Suppressor macrophage (primary cell): Measurements from ENCODE around the gene RNF157.

Experiments
- DNase-seq, 4 experiments: peaks; one replicate each; pipeline ENCODE4 v3.0.0-alpha.2; 2020 to 2022

RNF157 gene

DNA sequence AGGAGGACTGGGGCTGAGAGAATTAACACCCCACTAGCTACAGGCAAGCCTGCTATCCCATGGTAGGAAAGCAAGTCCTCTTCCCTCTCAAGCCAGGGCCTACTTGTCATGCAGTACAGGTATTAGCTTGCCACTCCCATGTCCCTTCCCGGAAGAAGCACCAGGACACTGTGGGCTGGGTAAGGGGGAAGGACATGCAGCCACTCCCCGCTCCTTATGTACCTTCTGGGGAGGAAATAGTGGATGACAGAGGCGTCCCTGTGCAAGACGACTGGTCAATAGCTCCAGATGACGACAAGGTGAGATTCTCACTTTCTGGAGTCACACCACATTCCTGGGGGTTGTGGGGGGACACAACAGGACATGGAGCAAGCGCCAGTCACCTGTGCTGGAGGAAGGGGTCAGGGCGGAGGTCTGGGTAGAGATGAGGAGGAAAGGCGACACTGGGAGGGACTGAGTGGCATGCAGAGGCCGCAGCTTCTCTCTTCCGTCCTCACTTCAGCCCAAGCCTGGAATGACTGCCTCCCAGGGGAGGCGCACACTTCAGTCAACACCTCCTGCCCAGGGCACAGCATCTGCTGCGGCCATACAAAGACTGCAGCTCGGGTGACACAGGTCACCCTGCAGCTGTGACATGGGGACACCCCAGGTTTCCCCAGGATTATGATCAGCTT is 84.2 kb downstream of the RNF157 start:
- DNase-seq, result no peak

DNA sequence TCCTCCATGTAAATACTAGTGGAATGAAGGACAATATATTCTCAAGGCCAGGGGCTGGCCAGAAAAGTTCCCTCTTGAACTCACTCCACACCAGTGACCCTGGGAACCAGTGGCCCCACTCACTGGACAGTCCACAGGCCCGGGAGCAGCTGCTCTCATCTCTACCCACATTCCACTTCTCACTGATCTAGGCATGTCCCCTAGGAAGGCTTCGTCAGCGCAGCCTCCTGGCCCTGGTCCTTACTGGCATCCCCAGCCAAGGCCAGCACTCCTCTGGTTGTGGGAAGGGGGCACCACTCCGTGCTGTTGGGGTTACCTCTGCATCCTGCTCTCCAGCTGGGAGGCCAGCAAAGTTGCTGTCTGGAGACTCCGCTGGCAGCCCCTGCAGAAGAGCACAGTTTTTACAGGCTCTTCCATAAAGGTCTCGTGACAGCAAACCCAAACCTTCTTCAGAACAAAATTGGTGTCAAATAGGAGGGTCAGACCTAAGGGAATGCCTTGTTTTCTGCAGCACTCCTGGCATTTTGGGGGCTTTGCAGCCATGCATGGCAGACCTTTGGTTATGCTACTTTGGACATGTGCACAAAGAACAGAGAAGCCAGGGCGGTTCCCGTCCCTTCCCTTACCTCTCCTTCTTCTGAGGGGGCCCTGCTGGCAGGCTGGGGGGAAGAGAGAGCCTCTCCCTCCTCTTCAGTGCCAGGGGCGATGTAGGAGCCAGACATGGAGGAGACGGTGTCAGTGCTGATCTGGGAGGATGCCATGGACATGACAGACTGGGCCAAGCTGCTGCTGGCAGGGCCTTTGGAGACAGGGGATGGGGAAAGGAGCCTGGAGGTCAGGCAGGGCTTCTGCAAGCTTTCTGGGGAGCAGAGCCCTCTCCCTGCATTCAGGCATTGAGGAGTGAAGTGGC is 85.1 kb downstream of the RNF157 start:
- DNase-seq, result no peak

DNA sequence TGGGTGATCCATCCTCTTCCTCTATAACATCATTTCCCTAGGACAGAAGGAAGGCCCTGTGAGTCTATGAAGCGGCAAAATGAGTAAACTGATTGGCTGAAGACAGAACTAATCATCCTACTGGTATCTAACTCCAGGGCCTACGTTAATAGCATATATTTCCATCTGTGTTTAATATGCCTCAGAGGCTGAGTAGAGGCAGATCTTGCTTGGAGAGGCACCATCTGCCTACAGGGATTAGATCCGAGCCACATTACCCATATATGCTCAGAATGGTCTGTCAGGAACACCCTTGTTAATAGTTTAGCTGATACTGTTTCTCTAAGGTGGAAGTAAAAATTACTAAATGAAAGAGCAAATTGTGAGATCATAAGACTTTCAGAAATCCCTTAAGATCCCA is 86.0 kb downstream of the RNF157 start:
- DNase-seq, result no peak

DNA sequence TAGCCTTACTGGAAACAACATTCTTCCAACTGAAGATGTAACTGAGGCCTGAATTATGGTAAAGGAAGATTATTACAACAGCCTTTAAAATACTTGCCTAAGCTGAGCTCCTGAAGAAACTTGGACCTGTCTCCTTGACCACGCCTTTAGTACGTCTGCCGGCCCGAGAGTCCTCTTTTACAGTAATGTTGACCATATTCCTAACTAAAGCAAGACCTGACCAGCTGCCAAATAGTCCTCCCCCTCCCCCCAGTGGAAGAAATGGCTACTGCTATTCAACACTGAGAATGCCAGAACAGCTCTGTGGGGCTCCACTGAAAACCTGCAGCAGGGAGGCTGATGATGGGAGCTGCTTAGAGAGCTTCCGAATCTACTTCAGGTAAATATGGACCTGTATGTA is 86.7 kb downstream of the RNF157 start:
- DNase-seq, result no peak

DNA sequence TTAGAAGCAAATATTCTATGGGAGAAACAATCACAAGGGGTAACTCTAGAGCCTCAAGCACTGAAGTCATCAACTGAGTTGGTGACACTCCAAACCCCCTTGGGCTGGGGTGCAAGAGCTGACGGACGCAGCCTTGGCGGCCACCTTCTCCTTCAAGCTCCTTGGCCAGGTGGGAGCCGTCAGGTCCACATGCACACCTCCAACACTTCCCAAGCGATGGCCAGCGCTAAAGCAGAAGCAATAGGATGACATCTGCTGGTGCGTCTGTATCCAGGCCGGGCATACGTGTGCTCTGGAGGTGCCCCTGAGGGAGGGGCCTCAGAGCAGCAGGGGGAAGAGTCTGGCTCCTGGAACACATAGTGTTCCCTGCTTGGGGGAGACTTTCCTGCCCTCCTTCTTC is 87.1 kb downstream of the RNF157 start:
- no peak for DNase-seq

DNA sequence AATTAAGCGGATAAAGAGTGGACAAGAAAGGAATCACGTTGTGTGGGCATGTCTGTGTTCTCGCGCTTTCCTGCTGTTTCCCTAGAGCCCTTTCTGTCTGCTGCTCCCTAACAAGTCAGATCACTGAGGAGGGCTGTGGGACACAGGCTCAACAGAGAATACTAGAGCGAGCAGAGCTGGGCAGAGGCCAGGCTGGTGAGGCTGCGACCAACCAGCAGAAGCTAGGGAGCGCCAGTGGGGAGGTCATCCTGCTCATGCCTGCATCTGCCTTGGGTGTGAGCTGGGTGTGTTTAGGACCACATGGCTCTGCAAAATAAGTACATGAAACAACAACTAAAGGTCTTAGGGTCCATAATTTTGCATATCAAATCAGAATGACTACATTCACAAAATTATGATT is 87.7 kb downstream of the RNF157 start:
- no peak for DNase-seq

DNA sequence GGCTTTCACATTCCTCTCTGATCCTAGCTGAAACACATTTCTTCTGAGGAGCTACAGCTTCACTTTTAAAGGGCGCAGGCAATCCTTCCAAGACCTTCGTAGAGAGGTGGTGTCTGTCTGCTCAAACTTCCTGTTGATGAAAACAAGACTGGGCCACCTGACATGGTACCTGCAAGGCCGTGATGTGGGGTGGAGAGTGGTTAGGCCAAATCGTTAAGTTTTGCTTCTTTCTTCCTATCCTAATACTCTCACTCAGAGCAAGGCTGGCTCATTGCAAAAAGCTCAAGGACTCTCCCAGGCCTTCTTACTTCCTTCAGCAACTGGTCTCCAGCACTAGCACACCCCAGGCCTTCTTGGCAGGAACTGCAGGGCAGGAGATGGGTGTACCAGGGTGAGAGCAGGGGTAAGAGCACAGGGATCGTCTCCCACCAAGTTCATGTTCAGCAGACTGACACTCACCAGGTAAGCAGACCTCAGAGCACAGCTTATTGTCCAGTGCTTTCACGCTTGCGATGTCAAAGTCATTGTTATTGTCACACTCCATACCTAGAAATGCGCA is 88.3 kb downstream of the RNF157 start:
- no peak for DNase-seq

DNA sequence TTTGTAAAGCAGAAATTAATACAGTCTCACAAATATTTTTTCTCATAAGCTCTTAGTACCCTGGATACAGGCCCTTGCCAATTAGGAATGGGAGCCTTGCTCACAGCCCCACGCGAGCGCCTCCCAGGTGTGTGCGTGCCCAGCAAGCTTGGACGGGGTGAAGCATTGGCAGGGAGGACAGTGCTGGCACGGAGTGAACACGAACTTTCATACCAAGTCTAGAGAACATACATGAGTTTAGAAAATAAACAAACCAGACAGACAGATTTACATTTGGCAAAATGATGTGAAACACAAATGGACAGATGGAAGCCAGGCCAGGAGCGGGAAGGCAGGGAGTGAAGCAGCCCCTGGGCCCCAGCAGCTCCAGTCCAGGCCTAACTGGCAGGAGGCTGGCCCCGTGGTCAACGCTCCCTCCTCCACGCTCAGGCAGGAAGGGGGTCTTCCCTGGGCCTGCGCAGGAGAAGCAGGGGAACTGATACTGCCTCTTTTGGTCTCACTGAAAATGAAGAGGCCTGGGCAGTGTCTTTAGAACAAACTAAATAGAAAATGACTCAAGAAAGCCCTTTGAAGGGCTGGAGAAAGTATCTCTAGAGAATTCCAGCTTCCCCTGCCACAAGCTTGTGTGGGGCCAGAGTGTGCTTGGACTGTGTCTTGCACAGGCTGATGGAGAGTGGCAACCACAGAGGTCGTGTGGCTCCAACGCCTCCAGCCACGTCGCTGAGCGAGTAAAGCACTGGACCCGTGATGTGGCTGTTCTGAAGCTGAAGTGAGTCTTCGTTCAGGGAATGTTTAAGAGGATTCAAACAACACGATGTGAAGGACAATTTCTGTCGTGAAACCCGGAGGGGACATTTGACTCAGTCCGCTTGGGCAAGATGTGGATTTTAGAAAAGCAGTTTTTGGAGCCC is 89.3 kb downstream of the RNF157 start:
- DNase-seq, result no peak

DNA sequence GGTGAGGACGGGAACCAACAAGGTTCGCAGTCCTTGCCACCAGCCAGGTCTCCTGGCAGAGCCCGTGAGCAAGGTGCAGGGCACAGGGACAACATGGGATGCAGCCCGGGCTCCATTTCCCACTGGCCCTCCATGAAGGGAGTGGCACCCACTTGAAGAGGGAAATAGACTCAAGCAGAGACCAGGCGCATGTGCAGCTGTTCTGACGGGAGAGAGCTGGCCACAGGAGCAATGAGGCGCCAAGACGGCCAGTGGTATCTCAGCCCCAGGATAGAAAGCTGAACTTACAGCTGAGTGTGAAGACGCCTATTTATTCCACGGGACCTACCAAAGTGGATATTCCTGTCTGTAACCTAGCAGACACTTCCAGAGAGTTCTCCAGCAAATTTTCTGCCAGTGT is 91.1 kb downstream of the RNF157 start:
- no peak for DNase-seq

DNA sequence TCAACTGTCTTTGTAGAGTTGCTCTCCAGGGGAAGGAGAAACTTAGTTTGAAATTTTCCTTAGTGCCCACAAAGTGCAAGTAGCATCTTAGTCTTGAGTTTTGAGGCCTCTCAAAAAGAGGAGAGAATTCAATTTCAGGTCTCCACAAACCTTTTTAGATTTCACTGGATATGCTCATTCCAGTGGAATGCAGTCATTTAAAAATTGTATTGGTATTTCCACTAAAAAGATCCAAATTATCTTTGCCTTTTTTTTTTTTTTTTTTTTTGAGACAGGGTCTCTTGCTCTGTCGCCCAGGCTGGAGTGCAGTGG is 92.3 kb downstream of the RNF157 start:
- no peak for DNase-seq

DNA sequence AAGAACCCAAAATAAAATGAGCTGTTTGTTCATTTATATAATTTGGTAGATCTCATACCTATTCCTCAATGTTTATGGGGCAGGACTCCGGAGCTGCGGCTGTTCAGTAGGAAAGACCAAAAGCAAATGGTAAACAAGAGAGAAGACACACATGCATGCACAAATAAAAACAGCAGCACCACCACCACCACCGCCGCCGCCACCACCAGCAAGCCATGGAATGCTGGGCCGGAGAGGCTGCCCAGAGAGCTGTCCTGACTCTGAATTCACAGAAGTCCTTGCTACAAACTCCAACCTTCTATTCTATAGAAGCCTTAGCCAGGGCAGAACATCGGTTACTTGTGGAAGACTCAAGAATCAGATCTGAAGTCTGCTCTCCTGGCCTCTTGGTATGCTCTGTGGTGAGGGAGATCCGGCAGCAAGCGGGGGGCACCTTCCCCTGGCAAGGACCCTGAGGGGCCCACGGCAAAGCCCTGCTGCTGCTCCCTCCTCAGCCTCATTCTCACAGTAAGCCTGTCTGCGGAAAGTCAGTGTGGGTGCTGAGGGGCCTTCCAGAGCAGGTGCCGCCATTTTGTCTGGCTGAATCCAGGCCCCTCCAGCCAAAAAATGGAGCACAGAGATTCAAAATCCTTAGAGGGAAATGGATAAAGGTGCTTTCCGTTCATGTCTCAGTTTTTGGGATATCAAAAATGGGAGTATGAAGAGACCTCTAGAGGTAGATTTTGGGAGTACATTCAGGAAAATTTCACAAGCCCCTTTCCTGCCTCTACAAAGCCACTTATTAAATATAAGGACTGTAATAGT is 92.9 kb downstream of the RNF157 start:
- DNase-seq, result peak in 2 of 4 experiments; percentile 26 to 37

DNA sequence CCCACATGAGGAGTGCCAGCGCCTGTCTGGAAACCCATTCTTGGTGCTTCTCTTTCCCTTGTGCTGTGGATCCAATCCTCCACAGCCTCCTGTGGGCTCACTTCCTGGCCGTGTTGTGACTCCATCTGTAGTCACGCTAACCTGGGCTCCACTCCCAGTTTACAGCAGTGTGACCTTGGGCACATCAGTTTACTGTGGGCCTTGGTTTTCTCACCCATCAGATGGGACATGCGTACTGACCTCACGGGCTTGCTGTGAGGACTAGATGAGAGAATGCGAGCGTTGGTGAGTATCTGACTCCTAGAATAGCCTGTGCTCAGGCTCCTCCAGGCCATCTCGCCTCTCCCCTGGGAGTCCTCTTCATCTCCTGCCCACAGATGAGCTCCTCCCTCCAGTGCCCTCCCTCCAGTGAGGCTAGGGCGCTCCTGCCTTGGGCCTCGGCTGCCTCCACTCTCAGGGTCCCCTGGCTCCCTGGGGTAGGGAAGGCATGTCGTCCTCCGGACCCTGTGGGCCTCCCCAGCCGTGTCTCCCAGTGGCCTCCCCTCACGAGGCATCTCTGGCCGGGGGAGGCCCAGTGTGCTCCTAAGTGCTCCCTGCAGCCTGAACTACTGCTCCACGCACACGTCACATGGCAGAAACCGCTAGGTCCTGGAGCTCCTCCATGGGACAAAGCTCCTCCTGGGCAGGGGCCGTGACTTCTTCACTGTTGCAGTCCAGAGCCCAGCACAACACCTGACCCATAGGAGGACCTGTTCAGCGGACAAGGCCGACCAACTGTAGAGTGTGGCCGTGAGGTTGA is 94.0 kb downstream of the RNF157 start:
- no peak for DNase-seq

DNA sequence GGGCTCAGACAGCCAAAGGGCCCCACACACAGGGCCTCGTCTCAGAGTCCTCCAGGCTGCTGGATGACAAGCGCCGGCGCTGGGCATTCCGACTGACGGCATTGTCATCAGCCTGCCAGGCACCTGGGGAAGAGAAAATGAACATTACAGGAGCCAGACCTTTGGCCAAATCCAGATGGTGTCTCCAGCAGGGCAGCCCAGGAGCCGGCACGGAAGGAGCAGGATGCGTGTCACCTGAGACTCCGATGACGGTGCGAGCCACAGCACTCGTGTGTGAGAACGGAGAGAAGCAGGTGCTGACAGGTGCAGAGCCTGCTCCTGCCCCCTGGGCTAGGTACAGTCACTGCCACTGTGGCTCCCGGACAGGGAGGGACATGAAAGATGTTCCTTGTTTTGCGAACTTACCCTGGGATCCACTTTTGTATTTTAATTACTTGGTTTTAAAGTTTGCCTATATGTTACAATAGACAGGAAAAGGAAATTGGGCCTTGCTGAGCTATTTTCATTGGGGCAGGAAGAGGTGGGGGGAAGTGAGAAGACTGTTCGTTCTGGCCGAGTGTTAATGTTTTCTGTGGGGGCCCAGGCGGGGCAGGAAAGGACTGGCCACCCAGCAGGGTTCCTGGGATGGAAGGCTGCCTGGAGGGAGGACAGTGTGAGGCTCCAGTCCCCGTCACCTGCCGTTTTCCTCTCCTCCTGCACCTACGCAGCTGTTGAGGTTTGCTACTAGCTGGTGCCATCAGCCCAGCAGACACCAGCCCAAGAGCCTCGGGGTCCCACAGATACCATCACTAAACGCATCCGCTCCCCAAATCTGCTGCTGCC is 94.9 kb downstream of the RNF157 start:
- peak in 2 of 4 experiments; percentile 17 to 37 for DNase-seq

DNA sequence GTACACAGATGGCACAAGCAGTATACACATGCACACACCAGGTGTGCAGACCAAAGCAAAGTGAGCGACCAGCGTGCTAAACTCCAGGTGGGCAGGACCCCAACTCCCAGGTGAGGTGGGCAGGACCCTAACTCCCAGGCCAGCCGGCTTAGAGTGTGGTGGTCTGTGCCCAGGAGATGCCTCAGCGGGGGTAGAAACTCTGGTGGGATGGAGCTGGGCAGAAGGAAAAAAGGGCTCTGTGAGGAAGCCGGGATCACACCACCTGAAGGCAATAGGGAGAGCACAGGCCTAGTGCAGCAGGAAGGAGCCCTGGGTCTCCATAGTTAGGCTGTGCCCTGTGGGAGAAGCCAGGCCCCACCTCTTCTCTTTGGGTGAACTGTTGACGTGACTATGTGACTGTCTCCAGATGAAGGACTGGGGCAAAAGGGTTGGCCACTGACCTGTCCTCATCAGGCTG is 97.7 kb downstream of the RNF157 start:
- no peak for DNase-seq

DNA sequence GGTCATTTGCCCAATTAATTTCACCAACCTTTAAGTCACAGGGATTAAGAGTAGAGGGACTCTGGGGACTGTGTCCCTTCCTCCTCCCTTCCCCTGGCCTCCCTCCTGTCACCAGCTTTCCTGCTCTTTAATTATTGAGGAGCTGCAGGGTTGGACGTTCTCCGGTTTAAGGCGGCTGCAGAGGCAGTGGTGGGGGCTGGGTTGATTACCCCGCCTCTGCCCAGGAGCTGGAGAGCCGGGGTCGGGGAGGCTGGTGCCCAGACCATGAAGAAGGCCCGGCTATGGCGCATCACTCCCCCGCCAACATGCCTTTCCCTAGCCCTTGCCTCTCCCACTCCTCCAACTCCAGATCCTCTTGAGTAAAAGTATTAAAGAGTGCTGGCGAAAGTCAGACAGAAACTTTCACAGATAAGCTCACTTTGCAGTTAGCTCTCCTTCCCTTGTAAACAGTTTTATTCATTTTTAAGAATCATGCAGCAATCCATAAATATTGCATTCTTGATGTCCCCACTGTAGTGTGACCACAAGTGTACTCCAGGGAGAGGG is 98.2 kb downstream of the RNF157 start:
- no peak for DNase-seq

DNA sequence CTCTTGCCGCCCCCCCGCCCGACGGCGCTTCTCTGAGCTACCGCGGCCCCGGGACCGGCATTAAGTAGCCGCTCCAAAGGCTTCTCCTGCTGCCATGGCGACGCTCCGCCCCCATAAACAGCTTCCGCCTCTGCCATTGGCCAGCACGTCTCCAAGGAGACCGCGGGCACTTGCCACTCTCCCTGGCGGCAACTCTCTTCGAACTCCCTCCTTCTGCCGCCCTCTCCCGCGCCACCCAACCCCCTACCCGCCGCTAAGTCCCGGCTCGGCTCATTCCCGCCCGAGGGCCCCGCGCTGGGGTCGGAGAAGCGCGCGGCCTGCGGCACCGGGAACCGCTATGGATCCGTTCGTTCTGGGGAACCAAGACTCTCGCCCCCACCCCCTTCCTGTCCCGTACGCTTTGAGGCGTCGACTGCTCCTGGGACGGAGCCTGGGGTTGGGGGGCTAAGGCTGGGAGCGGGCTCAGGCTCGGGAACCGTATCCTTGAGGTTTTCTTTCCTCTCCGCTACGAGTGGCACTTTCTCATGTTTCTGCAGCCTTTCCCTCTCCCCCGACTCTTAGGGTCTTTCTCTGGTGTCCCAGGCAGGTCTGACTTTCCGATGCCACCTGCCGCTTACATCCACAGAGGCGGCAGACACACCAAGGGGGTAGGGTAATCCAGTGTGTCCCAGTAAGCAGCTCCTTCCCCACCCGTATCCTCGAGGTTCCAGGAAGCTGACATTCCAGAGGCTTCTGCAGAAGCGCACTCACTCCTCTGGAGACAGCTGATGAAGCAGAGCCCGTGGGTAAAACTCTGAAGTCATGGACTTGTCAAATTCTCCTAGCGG is 98.9 kb downstream of the RNF157 start, which contains the start of gene FOXJ1:
TSS of gene FOXJ1 (minus strand) at position 34 of the 827 bp plus-strand sequence. CDS start 850 bp downstream, outside the sequence.
- peak; percentile 91 to 93 (median 92) for DNase-seq

DNA sequence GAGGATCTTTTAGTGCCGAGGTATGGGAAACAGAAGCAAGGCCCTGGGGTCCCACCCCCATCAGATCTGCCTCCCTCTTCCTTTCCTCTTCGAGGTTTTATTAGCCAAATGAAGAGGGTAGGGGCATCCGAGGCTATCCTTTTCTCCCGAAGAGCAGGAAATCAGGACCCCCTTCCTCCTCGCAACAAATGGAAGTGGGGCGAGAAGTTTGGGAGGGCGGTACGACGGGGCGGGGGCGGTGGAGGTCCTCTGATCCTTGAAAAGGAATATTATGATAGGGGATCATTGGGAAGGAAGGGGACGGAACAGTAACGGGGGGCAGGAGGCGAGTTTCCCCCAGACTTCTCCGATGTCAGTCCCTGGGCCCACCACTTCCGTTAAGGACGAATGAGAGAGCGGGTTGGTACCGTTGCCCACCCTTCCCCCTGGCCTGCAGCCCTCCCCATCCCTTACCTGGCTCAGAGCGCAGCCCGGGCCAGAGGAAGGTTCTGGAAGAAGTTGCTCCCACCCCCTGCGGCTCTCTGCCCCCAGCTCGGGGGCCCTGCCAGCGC is 99.6 kb downstream of the RNF157 start:
- no peak for DNase-seq
